ENCODE measurements around the gene HOXC6. TPM values are rescaled to one million over a fixed set of nuclear protein-coding genes. Genes with fewer than 3 reads are reported as not detected.

HOXC6 gene
- total and polyA plus RNA-seq, 2 experiments from 2014 or later = not detected

DNA sequence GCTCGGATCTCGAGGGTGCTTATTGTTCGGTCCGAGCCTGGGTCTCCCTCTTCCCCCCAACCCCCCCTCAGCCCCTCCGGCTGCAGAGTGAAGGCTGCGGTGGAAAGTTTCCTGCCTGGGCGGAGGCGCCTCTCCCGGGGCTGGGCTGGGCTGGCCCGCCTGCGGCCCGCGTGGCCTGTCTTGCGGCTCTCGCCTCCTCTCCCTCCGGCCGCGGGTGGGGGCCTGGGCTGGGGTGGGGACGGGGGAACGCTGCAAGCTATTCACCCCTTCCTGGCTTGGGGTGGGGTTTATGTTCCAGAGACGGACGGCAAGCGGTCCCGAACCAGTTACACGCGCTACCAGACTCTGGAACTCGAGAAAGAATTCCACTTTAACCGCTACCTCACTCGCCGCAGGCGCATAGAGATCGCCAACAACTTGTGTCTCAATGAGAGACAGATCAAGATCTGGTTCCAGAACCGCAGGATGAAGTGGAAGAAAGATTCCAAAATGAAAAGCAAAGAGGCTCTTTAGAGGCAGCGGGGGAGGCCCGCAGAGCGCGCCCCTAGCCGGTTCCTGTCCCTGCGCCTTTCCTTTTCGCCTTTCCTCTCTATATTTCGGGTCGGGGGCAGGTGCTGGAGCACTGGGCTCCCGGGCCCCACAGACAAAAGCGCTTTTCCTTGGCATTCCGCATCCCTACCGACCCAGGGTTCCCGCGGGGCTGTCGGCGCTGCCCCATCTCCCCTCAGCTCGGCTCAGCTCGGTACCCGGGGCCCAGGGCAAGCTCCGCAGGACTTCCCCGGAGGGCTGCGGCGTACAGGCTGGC is 5.9 kb downstream of the HOXC6 start:
- DNase-seq (ENCODE audit: low read depth in 1 of 2, low spot score in 1 of 2) = no peak
- TF ChIP-seq CTCF (IDR thresholded peaks at IDR 0.05; ENCODE audit: low read depth, low read length) = no peak
- no peak overlapping the region for H3K4me3 ChIP-seq

GRCh38 chr12:54034785-54035310 is 6.6 kb downstream of the HOXC6 start:
- Histone ChIP-seq H3K27ac (no peak overlapping the region), H3K36me3 (no peaks in the 10 kb centered on the region), H3K4me1 (ENCODE audit: low read depth) (peaks cover 4% of the 10 kb centered on the region), H3K4me3 (no peak overlapping the region), H3K9me3 (ENCODE audit: low read depth) (no peaks in the 10 kb centered on the region), H3K27me3 (peaks cover 100% of the 10 kb centered on the region)
- DNase-seq (ENCODE audit: low read depth in 1 of 2, low spot score in 1 of 2) = no peak
- no peak for TF ChIP-seq CTCF (IDR thresholded peaks at IDR 0.05; ENCODE audit: low read depth, low read length)

More for the DNA sequence above, 5.9 kb downstream of the HOXC6 start:
- H3K9me3 ChIP-seq (ENCODE audit: low read depth) = no peaks in the 10 kb centered on the region
- peaks cover 4% of the 10 kb centered on the region for H3K4me1 ChIP-seq (ENCODE audit: low read depth)
- H3K27ac ChIP-seq = no peak overlapping the region
- H3K36me3 ChIP-seq = no peaks in the 10 kb centered on the region
- H3K27me3 ChIP-seq = peaks cover 100% of the 10 kb centered on the region

- no peak overlapping the region for H3K4me3 ChIP-seq
- H3K4me1 ChIP-seq (ENCODE audit: low read depth) = peaks cover 4% of the 10 kb centered on the region
These were observed 7.5 kb downstream of the HOXC6 start for GRCh38 chr12:54035568-54036264.

DNA sequence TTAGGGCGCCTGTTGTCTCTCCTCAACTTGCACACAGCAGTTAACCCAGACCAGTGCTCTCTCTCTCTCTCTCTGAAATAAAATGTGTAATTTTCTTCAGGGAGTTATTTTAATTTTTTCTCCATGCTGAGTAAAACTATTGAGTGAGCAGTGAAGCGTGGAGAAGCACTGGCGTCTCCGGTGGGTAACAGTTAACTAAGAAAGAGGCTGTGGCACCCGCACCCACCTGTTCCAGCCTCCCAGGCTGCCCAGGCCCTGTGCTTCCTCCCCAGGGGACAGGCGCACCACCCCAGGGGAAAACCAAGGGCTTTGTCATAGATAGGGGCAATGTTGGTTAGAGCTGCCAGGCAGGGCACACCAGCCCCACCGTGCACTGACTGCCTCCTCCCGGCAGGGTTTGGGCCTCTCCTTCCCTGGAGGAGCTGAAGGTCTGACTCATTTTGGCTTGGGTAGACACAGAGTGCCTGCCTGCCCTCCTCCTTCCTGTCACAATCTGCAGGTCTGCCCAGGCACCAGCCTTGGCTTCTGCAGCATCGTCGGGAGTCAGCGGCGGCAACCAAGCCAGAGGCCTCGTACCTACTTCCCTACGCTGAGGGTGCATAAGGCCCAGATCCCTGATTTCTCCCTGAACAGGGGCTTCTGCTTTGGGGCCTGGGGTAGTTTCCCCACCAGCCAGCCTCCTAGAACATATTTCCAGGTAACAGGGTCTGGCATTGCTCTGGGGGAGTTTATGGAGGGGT is 8.6 kb downstream of the HOXC6 start:
- Histone ChIP-seq H3K9me3 (ENCODE audit: low read depth) (no peaks in the 10 kb centered on the region), H3K27ac (no peak overlapping the region), H3K27me3 (peaks cover 100% of the 10 kb centered on the region), H3K4me3 (no peak overlapping the region), H3K4me1 (ENCODE audit: low read depth) (peaks cover 4% of the 10 kb centered on the region), H3K36me3 (no peaks in the 10 kb centered on the region)
- DNase-seq (ENCODE audit: low read depth in 1 of 2, low spot score in 1 of 2) = no peak
- no peak for TF ChIP-seq CTCF (IDR thresholded peaks at IDR 0.05; ENCODE audit: low read depth, low read length)

More at GRCh38 chr12:54035568-54036264, 7.5 kb downstream of the HOXC6 start:
- DNase-seq (ENCODE audit: low read depth in 1 of 2, low spot score in 1 of 2) = no peak
- Histone ChIP-seq H3K9me3 (ENCODE audit: low read depth) (no peaks in the 10 kb centered on the region), H3K36me3 (no peaks in the 10 kb centered on the region), H3K27me3 (peaks cover 100% of the 10 kb centered on the region), H3K27ac (no peak overlapping the region)
- TF ChIP-seq CTCF (IDR thresholded peaks at IDR 0.05; ENCODE audit: low read depth, low read length) = no peak

All from cardiac muscle cell (in vitro differentiated cells and primary cell).